ENCODE results near the gene SLC20A1. TPM values are rescaled to one million over a fixed set of nuclear protein-coding genes. Genes with fewer than 3 reads are reported as not detected.
A peak's percentile ranks its signal among the peaks of the same experiment; 100 is the strongest.

The SLC20A1 gene
- total RNA-seq, 4 donors from 2014 or later, result 6.9 to 85.7 (median 9.2) TPM

GRCh38 chr2:112618383-112618782 is 27.4 kb upstream of the SLC20A1 start:
- DNase-seq (no peak), ATAC-seq (no peak)
- intact Hi-C loops (cut with DNase I; ENCODE audit: low total_unique reads) (no loop called here), in situ Hi-C loops (cut with MboI; ENCODE audit: low sequenced_read_pairs in 4 of 4) (loop anchor here in 1 of 4 donors (25.0 kb wide), 1 partner anchor 319 kb away; no protein-coding TSS in a partner anchor)
- H3K4me1 ChIP-seq, result peaks cover 0 to 4% of the 10 kb centered on the region in 2 donors
- no peak overlapping the region for H3K4me3 ChIP-seq
- TF ChIP-seq CTCF (IDR thresholded peaks at IDR 0.05 in 4 of 5, conservative IDR thresholded peaks at IDR 0.05 in 1 of 5), result no peak
- no peak for TF ChIP-seq POLR2A (IDR thresholded peaks at IDR 0.05)
- H3K27ac ChIP-seq, result no peak overlapping the region
- H3K27me3 ChIP-seq, result no peaks in the 10 kb centered on the region
- no peaks in the 10 kb centered on the region for H3K36me3 ChIP-seq
- H3K9me3 ChIP-seq, result no peaks in the 10 kb centered on the region

- Histone ChIP-seq H3K4me3 (no peak overlapping the region), H3K9me3 (no peaks in the 10 kb centered on the region), H3K36me3 (no peaks in the 10 kb centered on the region), H3K27me3 (no peaks in the 10 kb centered on the region), H3K27ac (peak overlapping the region in 1 of 4 donors; percentile 36), H3K4me1 (peaks cover 6 to 10% of the 10 kb centered on the region in 2 donors)
- intact Hi-C loops (cut with DNase I; ENCODE audit: low total_unique reads), result no loop called here
- ATAC-seq (no peak), DNase-seq (no peak)
- no peak for TF ChIP-seq CTCF (IDR thresholded peaks at IDR 0.05 in 4 of 5, conservative IDR thresholded peaks at IDR 0.05 in 1 of 5)
- TF ChIP-seq POLR2A (IDR thresholded peaks at IDR 0.05), result no peak
- in situ Hi-C loops (cut with MboI; ENCODE audit: low sequenced_read_pairs in 4 of 4), result loop anchor here in 3 of 4 donors (10.0 to 25.0 kb wide), 4 partner anchors 63 to 315 kb away; partner anchors contain the start of gene NT5DC4 (in 1 of the 3)
These were observed 23.8 kb upstream of the SLC20A1 start for GRCh38 chr2:112621790-112622527.

GRCh38 chr2:112622528-112622849 is 23.2 kb upstream of the SLC20A1 start:
- H3K4me1 ChIP-seq, result peaks cover 6 to 12% of the 10 kb centered on the region in 2 donors
- in situ Hi-C loops (cut with MboI; ENCODE audit: low sequenced_read_pairs in 4 of 4), result loop anchor here in 3 of 4 donors (10.0 to 25.0 kb wide), 4 partner anchors 62 to 315 kb away; partner anchors contain the start of gene NT5DC4 (in 1 of the 3)
- TF ChIP-seq CTCF (IDR thresholded peaks at IDR 0.05 in 4 of 5, conservative IDR thresholded peaks at IDR 0.05 in 1 of 5) (no peak), POLR2A (IDR thresholded peaks at IDR 0.05) (no peak)
- no peaks in the 10 kb centered on the region for H3K27me3 ChIP-seq
- DNase-seq (no peak), ATAC-seq (peak; percentile 74 to 88)
- H3K9me3 ChIP-seq, result no peaks in the 10 kb centered on the region
- no peaks in the 10 kb centered on the region for H3K36me3 ChIP-seq
- intact Hi-C loops (cut with DNase I; ENCODE audit: low total_unique reads), result no loop called here
- H3K4me3 ChIP-seq, result no peak overlapping the region
- peak overlapping the region in 1 of 4 donors; percentile 36 for H3K27ac ChIP-seq

GRCh38 chr2:112623913-112624777 is 21.6 kb upstream of the SLC20A1 start:
- DNase-seq (no peak), ATAC-seq (no peak)
- in situ Hi-C loops (cut with MboI; ENCODE audit: low sequenced_read_pairs in 4 of 4), result loop anchor here in 3 of 4 donors (10.0 to 25.0 kb wide), 4 partner anchors 61 to 313 kb away; partner anchors contain the start of gene NT5DC4 (in 1 of the 3)
- H3K27ac ChIP-seq, result no peak overlapping the region
- peaks cover 0 to 4% (median 0%) of the 10 kb centered on the region in 3 donors for H3K27me3 ChIP-seq
- peaks cover 6 to 12% of the 10 kb centered on the region in 2 donors for H3K4me1 ChIP-seq
- TF ChIP-seq POLR2A (IDR thresholded peaks at IDR 0.05) (no peak), CTCF (IDR thresholded peaks at IDR 0.05 in 4 of 5, conservative IDR thresholded peaks at IDR 0.05 in 1 of 5) (no peak)
- no peaks in the 10 kb centered on the region for H3K36me3 ChIP-seq
- intact Hi-C loops (cut with DNase I; ENCODE audit: low total_unique reads), result no loop called here
- H3K9me3 ChIP-seq, result no peaks in the 10 kb centered on the region
- no peak overlapping the region for H3K4me3 ChIP-seq

Measured in gastrocnemius medialis (tissue), 4 donors.